HG03135 (cell line): ENCODE measurements around the gene ECT2.
"Not testable (repeated sequence)": the region's sequence is repeated elsewhere in the genome, so short reads cannot be mapped to it uniquely, and the experiment has no call there.

ENCODE experiments used
- ATAC-seq: cut with Tn5 transposase; IDR thresholded peaks from one replicate; pipeline ENCODE4 v1.9.1; 2021; ENCODE audit warnings: mild to moderate bottlenecking, moderate library complexity; ENCODE audit not compliant: unreplicated experiment

The ECT2 gene

DNA sequence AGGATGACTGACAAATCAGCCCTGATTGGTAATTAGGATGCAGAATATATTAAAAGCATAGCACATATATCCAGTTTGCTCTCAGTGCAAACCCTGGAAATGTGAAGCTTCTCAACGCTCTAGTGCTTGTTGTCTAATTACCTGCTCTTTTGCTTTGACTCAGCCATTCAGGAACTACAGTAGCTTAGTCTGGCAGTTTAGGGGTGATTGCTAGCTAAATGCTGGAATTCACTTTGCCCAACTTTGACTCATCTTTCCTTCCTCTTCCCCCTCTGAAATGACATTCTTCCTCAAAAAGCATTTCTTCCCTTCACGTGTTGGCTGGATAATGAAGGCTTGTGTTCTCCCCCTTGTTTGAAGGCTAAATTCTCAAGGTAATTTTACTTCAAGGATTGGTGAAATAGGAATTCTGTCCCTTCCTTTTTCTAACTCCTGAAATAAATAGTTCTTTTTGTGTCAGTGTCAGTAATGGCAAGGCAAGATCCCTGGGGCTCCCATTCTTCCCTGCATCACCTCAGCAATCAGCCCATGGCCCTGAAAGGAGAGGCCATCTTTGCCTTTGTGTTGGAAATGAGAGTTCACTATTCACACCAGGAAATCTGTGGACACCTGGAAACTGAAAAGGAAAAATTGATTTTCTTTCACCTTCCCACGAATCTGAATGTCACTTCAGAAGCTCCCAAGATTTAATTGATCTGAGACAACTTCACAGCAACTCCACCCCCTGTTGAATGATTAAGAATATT lies 103.6 kb downstream of the ECT2 start:
- no peak for ATAC-seq

DNA sequence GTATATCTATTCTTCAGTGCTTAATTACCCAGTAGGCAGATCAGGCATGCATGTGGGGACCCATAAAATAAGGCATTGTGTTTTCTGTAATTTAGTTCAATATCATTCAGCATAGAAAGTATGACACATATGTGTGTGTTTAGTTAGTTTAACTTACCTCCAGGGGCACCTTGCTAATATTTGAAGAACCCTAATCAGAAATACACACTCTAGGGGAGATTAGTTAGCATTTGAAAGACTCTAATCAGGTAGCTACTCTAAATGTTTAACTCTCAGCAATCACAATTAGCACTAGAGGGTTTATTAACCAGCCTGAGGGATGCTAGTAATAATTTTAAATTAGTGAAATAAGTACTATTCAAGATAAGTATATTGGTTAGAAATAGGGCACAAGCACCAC lies 104.5 kb downstream of the ECT2 start:
- ATAC-seq, result no peak

- ATAC-seq, result no peak
Measured at GRCh38 chr3:172856795-172857742, 106.5 kb downstream of the ECT2 start.

GRCh38 chr3:172859041-172859440 lies 108.5 kb downstream of the ECT2 start:
- no peak for ATAC-seq

GRCh38 chr3:172866726-172867350 lies 116.3 kb downstream of the ECT2 start:
- not testable (repeated sequence) for ATAC-seq

GRCh38 chr3:172868582-172869200 lies 118.2 kb downstream of the ECT2 start:
- ATAC-seq, result no peak

DNA sequence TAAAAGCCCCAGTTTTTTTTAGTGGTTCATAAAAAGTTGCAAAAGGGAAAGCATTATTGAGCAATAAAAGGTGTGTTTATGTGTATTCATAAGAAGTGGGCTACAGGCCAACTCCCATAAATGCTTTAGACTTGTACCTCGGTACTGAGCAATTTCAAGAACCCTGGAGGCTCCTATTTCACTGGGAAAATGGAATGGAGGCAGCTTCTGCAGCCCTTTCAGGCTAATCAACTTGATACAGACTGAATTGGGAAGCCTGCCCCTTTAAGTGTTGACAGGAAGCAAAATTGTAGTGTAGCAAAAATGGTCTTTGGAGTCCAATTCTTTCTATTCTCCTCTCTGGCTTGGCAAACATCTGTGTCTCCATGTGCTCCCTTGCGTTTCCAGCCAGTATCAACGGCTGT lies 118.8 kb downstream of the ECT2 start:
- ATAC-seq, result no peak

- no peak for ATAC-seq
Measured at GRCh38 chr3:172869784-172870518, 119.4 kb downstream of the ECT2 start.
